ENCODE results near the gene BNIPL. TPM values are rescaled to one million over a fixed set of nuclear protein-coding genes. Genes with fewer than 3 reads are reported as not detected.

The BNIPL gene
- total RNA-seq, 4 donors from 2014 or later = 0.63 to 0.74 (median 0.69) TPM; not detected in 1

DNA sequence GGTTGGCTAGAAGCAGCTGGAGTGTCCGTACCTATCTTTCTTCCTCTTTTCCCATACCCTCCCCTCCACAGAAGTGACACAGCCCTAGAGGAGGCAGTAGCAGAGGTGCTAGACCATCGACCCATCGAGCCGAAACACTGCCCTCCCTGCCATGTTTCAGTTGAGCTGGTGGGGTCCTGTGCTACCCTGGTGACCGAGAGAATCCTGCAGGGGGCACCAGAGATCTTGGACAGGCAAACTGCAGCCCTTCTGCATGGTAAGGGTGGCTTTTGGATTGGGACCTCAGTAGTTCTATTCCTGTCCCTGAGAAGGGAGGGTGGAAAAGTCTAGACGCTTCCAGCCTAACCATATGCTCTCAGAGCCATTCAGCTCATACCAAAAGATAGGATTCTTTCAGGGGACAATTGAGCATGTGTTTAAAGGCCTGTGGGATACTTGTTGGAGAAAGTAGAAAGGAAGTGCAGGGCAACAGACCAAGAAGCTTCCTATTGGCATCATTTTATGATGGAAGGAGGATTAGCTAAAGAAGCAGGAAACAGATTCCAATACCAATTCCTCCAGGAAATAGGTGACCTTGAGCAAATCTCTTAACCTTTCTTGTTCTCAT is 11.7 kb upstream of the BNIPL start:
- peak; percentile 90 for DNase-seq (ENCODE audit: low spot score)
- TF ChIP-seq, protein P1, sequence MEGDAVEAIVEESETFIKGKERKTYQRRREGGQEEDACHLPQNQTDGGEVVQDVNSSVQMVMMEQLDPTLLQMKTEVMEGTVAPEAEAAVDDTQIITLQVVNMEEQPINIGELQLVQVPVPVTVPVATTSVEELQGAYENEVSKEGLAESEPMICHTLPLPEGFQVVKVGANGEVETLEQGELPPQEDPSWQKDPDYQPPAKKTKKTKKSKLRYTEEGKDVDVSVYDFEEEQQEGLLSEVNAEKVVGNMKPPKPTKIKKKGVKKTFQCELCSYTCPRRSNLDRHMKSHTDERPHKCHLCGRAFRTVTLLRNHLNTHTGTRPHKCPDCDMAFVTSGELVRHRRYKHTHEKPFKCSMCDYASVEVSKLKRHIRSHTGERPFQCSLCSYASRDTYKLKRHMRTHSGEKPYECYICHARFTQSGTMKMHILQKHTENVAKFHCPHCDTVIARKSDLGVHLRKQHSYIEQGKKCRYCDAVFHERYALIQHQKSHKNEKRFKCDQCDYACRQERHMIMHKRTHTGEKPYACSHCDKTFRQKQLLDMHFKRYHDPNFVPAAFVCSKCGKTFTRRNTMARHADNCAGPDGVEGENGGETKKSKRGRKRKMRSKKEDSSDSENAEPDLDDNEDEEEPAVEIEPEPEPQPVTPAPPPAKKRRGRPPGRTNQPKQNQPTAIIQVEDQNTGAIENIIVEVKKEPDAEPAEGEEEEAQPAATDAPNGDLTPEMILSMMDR (IDR thresholded peaks at IDR 0.05) = peak in 1 of 3 donors; percentile 45
- ATAC-seq (ENCODE audit: low FRiP score) = peak; percentile 76

DNA sequence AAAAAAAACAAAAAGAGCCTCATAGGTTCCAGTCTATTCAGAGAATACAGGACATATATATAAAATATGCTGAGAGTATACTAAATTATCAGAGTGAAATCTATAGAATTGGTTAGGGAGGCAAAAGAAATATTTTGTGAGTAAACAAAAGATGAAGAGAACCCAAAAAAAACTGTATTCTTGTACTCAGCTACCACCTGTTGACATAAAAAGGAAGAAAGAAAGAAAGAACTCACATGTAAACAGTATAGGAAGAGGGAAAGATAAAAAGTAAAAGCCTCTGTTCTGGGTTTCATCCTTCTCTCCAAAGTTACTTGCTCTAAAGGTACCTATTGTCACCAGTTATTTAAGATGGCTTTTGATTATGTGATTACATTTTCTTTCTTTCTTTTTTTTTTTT is 9.9 kb upstream of the BNIPL start:
- no peak for ATAC-seq (ENCODE audit: low FRiP score)
- no peak for DNase-seq (ENCODE audit: low spot score)
- TF ChIP-seq, protein P1 (IDR thresholded peaks at IDR 0.05) = no peak

DNA sequence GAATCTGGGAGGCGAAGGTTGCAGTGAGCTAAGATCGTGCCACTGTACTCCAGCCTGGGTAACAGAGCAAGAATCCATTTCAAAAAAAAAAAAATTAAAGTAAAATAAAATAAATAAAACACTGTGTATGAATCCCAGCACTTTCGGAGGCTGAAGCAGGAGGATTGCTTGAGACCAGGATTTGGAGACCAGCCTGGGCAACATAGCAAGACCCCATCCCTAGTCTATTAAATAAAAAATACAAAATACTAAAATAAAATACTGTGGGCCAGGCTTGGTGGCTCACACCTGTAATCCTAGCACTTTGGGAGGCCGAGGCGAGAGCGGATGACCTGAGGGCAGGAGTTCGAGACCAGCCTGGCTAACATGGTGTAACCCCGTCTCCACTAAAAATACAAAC is 4.2 kb upstream of the BNIPL start:
- DNase-seq (ENCODE audit: low spot score) = no peak
- no peak for ATAC-seq (ENCODE audit: low FRiP score)
- TF ChIP-seq, protein P1 (IDR thresholded peaks at IDR 0.05) = no peak

DNA sequence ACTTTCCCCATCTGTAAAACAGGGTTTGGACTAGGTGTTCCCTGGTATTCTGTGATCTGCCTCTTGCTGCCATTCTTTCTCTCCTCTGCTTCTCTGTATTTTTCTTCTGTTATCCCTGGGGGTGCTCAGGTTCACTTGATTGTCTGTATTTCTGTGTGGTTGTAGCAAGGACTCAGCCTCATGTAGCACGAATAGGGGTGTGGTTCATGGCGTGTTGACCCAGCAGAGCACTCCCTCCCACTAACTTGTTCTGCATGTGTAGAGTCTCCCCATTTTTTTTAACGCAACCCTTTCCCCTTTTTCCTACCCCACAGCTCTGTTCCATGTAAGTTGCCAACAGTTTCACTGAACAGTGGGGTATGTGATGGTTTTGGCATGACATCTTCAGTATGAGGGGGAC is 1.2 kb upstream of the BNIPL start:
- TF ChIP-seq, protein P1 (IDR thresholded peaks at IDR 0.05) = no peak
- ATAC-seq (ENCODE audit: low FRiP score) (no peak), DNase-seq (ENCODE audit: low spot score) (no peak)

DNA sequence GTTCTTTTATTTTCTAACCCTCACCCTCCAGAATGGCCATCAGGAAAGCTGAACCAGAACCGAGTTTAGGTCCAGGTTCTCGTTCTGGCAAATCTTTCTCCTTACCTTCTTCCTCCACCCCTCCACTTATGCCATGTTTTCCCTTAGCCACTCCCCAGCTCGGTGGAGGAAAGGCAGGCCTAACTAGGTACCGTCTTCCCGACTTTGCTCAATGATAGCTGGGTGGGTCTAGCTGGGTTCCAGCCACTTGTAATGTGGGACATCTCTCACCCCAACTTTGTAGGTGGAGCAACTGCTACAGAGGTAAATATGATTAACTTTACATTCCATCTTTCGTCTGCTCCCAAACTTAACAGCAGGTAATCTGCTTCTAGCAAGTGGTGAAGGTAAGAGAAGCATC is 646 bp downstream of the BNIPL start:
- DNase-seq (ENCODE audit: low spot score) = no peak
- TF ChIP-seq, protein P1 (IDR thresholded peaks at IDR 0.05) = no peak
- ATAC-seq (ENCODE audit: low FRiP score) = no peak

DNA sequence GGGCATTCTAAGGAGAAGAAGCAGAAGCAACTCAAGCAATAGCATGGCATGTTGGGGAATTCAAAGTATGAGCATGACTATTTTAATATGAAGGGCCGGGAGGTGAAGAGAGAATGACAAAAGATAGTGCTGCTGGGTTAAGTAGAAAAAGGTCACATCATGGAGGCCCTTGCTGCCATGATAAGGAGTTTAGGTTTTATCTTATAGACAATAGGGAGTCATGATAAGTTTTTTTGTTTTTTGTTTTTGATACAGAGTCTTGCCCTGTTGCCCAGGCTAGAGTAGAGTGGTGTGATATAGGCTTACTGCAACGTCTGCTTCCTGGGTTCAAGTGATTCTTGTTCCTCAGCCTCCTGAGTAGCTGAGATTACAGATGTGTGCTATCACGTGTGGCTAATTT is 3.1 kb downstream of the BNIPL start:
- ATAC-seq (ENCODE audit: low FRiP score) = no peak
- TF ChIP-seq, protein P1 (IDR thresholded peaks at IDR 0.05) = no peak
- no peak for DNase-seq (ENCODE audit: low spot score)

DNA sequence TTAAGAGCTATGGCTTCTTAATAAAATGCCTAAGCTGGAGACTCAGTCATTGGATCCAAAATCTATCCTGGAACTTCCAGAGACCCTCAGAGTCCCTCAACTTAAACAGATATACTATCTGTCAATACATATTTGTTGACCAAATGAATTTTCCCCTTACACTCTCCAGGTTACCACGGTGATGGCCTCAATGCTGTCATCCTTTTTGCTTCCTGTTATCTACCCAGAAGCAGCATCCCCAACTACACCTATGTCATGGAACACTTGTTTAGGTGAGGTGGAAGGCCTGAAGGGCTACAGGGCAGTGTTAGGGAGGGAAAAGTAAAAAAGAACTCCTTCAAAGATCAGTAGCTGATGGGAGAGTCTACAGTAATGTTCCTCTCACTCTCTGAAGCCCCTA is 6.8 kb downstream of the BNIPL start:
- ATAC-seq (ENCODE audit: low FRiP score) (no peak), DNase-seq (ENCODE audit: low spot score) (no peak)
- TF ChIP-seq, protein P1 (IDR thresholded peaks at IDR 0.05) = no peak
